GM19351 (cell line): ENCODE data around the gene FIS1.

Experiments
- ATAC-seq: cut with Tn5 transposase; IDR thresholded peaks from one replicate; pipeline ENCODE4 v1.9.1; 2021; ENCODE audit warnings: mild to moderate bottlenecking, moderate library complexity; ENCODE audit not compliant: unreplicated experiment

The FIS1 gene

DNA sequence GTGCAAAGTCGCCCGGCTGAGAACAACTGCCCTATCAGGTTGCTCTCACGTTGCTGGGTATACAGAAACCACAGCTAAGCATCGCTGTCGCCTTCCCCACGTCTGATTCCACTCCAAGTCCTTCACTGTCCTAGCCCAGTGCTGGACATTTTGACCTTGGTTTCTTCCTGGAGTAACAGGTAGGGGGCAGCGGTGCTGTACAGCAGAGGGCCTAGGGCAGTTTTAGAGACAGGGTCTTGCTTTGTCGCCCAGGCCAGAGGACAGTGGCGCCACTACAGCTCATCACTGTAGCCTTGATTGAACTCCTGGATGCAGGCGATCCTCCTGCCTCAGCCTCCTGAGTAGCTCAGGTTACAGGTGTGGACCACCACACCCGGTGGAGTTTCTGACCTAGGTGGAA, 9.8 kb downstream of the FIS1 start:
- ATAC-seq: no peak

GRCh38 chr7:101234636-101235035, 10.2 kb downstream of the FIS1 start:
- ATAC-seq: no peak

- no peak for ATAC-seq
Measured at GRCh38 chr7:101233907-101234547, 10.9 kb downstream of the FIS1 start.

- ATAC-seq: no peak
Measured at GRCh38 chr7:101232141-101232850, 12.6 kb downstream of the FIS1 start.

- ATAC-seq: no peak
Measured at GRCh38 chr7:101231644-101232043, 13.2 kb downstream of the FIS1 start.

GRCh38 chr7:101226721-101227120, 18.2 kb downstream of the FIS1 start:
- no peak for ATAC-seq

GRCh38 chr7:101225650-101226049, 19.2 kb downstream of the FIS1 start:
- ATAC-seq: no peak

- ATAC-seq: no peak
Measured at GRCh38 chr7:101223528-101223927, 21.4 kb downstream of the FIS1 start.

- no peak for ATAC-seq
Measured at GRCh38 chr7:101222275-101222830, 22.5 kb downstream of the FIS1 start.

GRCh38 chr7:101220295-101220694, 24.6 kb downstream of the FIS1 start:
- ATAC-seq: no peak

DNA sequence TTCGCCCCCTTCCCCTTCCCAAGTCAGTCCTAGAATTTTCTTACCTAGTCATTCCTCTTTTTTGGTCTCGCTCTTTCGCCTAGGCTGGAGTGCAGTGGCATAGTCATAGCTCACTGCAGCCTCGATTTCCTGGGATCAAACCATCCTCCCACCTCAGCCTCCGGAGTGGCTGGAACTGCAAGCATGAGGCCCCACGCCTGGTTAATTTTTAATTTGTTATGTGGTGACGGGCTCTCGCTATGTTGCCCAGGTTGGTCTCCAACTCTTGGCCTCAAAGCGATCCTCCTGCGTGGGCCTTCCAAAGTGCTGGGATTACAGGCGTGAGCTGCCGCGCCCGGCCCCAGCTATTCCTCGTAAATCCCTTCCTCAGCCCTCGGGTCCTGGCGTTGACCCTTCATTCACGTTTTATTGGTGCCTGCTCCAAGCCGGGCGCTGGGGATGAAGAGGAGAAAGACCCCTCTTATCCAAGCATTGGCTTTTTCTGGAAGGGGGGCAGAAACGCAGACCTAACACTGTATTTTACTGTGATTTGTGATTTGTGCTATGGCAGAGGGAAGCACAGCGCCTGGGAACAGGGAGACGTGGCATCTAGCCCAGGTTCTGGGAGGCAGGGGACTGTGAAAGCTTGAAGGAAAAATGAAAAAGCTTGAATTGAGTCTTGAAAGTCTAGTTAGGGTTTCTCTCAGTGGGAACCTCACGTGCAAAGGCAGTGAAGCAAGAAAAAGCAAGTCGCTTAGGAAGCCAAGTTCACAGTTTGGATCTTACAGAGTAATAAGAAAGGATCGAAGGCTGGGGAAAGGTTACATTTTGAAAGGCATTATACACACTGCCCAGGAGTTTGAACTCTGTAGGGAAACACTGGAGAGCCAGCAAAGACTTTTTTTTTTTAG, 26.4 kb downstream of the FIS1 start:
- ATAC-seq: peak; percentile 5

- peak; percentile 72 for ATAC-seq
Measured at GRCh38 chr7:101217388-101218235, 27.3 kb downstream of the FIS1 start, which contains the start of the genes PLOD3 and ZNHIT1. PLOD3 (minus strand) TSS chr7:101217581; CDS start chr7:101217274, 307 bp downstream. ZNHIT1 (plus strand) TSS chr7:101218165; CDS start chr7:101218196, 31 bp downstream.

DNA sequence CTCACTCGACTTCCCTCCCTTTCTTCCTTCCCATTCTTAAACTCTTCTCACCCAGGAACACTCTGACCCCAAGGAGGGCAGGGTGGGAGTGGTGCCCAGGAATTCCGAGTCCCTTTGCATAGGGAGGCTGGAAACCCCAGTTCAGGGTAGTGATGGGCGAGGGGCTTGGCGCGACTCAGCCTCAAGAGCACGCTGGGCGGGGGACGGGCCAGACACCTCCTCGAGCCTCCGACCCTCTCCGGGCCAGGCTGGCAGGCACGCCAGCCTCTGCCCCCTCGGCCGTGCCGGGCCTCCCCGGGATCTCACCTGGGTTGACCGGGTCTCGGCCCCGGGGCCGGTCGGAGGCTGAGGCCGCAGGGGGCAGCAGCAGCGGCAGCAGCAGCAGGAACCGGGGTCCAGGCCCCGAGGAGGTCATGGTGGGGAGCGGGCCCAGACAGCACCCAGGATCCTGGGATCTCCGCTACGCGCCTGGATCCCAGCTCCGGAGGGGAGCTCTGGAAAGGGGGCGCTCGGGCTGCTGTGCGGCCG, 28.0 kb downstream of the FIS1 start:
- ATAC-seq: peak; percentile 19

DNA sequence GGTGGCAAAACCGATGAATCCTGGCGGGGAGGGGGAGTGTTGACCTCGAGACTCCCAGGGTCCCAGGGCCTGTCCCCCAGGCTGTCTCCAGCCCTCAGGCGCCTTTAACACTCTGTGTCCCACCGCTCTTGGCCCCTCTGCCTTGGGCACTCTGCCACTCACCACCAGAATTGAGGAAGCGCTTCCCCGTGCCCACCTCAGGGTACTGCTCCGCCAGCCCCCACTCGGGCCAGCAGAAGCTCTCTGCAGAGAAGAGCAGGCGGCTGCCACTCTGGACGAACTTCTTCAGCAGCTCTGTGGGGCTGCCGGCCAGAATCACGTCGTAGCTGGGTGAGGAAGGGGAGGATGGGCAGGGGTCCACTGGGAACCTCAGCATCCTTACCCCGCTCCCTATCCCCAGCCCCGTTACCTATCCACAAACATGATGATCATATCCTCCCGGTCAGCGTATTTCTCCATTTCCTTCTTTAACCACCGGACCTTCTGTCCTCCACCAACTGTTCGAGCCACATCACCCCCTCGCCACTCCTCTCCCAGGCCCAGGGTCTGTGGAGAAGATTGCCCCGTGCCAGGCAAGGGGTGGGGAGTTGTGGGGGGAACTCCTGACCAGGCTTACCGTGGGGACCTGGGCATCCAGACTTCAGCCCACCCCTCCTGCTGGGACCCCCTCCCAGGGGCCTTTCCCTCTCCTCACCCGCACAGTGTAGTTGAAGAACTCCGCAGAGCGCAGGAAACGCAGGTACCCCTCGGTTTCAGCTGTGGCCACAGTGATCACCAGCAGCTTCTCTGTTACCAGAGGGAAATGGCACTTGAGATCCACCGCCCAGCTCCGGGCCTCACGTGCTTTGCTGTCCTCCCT, 28.7 kb downstream of the FIS1 start:
- ATAC-seq: no peak

DNA sequence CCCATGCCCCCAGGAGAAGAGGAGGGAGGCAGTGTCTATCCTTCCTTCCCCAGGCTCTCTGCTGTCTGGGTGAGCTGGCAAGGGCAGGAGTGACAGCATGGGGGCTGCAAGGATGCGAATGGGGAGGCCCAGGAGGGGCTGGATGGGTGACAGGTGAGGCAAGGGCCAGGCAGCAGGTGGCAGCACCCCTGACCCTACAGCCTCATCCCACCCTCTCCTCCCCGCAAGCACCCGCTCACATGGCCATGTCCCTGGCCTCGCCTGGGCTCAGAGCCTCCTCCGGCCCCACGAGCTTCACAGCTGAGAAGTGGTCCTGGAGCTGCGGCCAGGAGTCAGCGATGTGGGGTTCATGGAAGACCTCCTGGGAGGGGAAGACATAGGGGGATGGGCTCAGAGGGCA, 32.9 kb downstream of the FIS1 start:
- no peak for ATAC-seq

GRCh38 chr7:101211501-101211900, 33.4 kb downstream of the FIS1 start:
- ATAC-seq: no peak

- no peak for ATAC-seq
Measured at GRCh38 chr7:101210143-101210542, 34.7 kb downstream of the FIS1 start.

GRCh38 chr7:101208794-101209193, 36.1 kb downstream of the FIS1 start:
- no peak for ATAC-seq

DNA sequence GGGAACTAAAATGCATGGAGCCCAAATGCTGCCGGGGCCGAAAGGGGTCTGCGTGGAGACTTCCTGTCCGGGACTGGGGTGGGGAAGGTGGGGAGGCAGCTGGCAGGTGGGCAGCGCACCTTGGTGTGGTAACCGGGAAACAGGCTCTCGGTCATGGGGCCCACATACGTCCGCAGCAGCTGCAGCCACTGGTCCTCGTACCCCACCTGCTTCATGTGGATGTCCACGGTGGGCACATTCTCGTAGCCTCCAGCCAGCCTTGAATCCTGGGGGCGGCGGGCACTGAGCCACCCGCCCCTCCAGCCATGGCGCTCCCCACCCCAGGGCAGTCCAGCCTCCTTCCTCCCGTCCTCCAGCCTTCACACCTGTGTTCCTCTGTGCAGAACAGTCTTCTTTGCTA, 37.4 kb downstream of the FIS1 start:
- ATAC-seq: no peak
